HG03280 (cell line): ENCODE results near the gene COMTD1.
"Not testable (repeated sequence)": the region's sequence is repeated elsewhere in the genome, so short reads cannot be mapped to it uniquely, and the experiment has no call there.

Source experiments
- ATAC-seq: cut with Tn5 transposase; IDR thresholded peaks from one replicate; pipeline ENCODE4 v1.9.1; 2021; ENCODE audit warnings: mild to moderate bottlenecking, moderate library complexity; ENCODE audit not compliant: unreplicated experiment

Gene COMTD1

DNA sequence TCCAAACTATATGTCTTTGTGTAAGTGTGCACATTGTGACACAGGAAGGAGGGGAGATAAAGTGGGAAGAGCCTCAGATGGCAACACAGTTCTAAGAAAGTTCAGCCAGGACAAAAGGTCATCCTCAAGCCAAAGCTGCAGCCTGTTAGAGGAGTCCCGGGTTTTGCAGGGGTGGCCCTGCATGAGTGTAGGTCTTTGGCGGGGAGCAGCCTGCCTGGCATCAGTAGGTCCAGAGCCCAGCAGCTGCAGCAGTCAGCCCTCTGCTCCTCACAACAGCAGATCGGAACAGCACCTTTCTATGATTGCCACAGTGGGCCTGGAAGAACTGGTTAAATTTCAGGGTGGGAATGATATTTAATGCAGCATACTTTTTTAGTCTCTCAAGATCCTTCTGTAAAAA is 38.7 kb downstream of the COMTD1 start:
- no peak for ATAC-seq

DNA sequence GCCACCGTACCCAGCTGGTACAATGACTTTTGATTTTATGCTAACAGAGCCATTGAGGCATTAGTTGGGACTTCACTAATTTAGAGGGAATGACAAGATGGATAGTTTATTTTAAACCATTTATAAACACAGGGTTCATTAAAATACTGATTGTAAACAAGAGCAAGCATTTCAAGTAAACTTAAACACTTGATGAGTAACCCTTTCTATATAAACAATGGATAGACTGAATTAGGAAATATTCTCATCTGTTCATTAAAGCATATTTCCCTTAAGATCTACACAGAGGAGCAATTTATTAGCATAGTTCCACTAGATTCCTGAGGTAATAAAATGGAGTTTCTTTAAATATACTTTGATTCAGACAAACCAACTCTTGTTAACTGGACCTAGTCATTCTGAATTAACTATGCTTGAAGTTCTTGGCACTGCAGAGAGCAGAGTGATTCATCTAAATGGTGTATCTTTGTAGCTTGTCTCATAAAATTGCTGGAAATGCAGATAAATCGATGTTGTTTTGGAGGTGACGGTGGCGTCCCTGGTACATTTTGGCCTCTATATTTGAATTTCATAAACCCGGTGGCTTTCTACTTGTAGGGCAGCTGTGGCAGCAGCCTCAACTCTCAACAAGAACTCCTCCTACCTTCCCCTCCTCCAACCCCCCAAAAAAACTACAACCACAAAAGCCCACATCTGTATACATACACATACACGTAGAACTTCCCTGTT is 40.6 kb downstream of the COMTD1 start:
- no peak for ATAC-seq

DNA sequence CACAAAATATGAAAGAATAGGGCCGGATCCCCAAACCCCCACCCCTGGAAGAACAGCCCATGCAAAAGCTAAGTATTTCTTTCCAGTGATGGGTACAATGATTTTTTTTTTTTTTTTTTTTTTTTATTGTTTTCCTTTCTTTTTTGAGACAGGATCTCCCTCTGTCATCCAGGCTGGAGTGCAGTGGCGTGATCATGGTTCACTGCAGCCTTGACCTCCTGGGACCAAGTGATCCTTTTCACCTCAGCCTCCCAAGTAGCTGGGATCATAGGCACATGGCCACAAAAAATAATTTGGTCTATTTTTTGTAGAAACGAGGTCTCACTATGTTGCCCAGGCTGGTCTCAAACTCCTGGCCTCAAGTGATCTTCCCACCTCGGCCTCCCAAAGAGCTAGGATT is 41.1 kb downstream of the COMTD1 start:
- not testable (repeated sequence) for ATAC-seq

DNA sequence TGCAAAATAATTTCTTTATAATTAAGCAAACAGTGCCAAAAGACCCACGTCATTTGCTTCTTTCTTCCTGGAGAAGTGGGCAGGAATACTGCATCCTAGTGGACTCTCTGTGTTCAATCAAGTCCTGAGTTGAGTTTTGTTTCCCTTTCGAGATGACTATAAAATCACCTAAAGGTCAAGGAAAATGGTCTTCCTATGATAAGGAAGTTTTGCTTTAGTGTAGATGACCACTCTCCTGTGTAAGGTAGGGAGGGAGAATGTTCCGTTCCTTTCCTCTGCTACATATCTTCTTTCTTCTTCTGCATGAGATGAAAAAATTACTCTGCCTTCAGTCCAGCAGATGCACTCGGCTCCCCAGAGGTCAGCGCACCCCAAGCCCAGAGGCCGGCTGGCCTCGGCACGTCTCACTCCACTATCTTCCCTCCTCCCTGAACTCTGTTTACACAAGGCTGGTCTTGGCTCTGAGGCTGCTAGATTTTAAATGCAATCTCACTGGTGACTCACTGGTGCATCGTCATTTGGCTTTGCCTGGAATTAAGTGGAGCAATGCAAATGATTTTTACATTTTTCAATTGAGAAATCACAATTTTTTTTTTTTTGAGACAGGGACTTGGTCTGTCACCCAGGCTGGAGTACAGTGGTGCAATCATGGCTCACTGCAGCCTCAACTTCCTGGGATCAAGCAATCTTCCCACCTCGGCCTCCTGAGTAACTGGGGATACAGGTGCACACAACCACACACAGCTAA is 43.8 kb downstream of the COMTD1 start:
- ATAC-seq, result no peak

DNA sequence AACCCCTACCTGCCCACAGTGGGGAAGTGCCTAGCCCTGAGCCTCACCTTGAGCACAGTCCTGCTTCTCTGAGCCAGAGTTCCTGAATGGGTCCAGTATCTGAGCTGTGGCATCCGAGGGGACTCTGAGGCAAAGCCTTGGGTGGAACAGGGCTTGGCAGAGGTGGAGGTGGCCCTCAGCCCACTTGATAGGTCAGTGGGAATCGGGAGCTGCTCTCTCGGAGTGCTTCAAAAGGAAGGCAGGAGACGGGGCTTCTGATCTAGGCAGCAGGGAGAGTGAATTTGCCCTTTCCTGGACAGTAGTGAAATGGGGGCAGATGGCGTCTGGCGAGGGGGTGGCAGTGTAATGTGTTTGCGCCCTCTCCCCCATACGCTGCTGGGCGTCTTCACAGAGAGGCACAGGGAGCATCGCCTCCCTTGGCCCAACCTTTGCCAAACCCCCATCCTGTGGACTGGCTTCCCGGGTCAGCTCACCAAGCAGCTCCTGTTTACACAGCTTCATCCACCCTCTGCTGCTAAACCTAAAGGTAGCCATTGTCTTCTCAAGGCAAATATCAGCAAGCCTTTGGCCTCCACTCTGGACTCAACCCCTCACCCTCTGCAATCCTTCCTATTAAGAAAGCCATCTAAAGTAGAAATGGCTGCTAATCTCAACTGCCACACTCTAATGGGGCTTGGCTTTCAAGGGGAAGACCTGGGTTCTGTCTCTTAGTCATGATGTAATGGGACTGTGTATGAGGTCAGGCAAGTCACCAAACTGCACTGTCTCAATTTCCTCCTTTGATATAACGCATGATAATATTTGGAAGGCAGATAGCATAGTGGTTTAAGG is 46.3 kb downstream of the COMTD1 start:
- no peak for ATAC-seq

DNA sequence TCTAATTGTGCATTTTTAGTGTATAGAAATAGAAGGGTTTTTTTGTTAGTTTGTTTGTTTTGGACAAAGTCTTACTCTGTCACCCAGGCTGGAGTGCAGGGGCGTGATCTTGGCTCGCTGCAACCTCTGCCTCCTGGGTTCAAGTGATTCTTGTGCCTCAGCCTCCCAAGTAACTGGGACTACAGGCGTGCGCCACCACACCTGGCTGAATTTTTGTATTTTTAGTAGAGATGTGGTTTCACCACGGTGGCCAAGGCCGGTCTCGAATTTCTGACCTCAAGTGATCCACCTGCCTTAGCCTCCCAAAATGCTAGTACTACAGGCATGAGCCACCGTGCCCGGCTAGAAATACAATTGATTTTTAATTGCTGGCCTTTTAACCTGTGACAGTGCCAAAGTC is 47.2 kb downstream of the COMTD1 start:
- not testable (repeated sequence) for ATAC-seq

DNA sequence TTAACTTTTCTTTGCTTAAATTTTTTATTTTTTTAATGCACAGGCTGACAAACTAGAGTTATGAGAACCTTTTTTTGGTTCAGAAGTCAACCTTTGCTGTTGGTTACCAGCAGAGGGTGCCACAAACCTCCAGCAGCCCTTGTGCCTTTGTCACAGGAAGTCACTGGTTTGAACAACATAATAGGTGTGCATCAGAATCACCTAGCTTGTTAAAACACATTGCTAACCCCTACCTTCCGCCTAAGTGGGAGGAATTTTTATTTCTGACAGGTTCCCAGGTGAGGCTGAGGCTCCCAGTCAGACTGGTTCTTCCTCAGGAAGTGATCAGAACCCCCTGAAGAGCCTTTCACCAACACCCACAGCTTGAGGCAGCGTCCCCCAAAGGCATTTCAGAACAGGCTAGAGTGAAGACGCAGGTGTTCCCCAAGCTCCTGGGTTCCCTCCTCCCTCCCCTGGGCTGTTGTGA is 47.8 kb downstream of the COMTD1 start:
- peak; percentile 59 for ATAC-seq

DNA sequence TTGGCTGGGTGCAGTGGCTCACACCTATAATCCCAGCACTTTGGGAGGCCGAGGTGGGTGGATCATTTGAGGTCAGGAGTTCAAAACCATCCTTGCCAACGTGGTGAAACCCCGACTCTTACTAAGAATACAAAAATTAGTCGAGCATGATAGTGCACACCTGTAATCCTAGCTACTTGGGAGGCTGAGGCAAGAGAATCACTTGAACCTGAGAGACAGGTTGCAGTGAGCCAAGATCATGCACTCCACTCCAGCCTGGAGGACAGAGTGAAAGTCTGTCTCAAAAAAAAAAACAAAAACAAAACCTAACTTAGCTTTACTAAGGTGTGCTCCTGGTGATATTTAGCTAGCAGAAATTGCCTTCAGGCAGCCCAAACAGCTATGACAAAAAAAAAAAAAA is 49.4 kb downstream of the COMTD1 start:
- ATAC-seq, result no peak
